NB4 (cell line): Measurements from ENCODE around the gene YEATS4.

ENCODE experiments used
- POLR2A ChIP-seq: IDR thresholded peaks from 2 replicates; pipeline ENCODE4 v1.6.1; 2011; ENCODE audit warnings: mild to moderate bottlenecking; ENCODE audit not compliant: insufficient read length; ENCODE audit errors: extremely low read depth
- TF ChIP-seq, protein P1 (sequence below): IDR thresholded peaks from one replicate; pipeline ENCODE4 v1.5.1; 2012; ENCODE audit warnings: low read depth, low read length

DNA sequence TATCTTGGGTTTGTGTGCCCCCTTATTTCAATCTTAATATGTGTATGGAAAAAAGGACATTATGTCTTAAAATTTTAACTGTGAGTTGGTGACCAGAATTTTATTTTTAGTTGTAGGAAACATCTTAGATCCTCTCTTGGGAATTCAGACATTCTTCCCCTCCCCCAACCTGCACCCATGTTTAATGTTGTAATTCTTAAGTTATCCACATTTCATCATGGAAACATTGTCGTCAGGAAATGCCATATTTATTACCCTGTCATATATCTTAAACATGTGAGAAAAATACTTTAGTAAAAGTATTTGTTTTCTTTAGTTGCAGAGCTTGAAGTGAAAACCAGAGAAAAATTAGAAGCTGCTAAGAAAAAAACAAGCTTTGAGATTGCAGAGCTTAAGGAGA is 30.3 kb downstream of the YEATS4 start:
- TF ChIP-seq, protein P1, sequence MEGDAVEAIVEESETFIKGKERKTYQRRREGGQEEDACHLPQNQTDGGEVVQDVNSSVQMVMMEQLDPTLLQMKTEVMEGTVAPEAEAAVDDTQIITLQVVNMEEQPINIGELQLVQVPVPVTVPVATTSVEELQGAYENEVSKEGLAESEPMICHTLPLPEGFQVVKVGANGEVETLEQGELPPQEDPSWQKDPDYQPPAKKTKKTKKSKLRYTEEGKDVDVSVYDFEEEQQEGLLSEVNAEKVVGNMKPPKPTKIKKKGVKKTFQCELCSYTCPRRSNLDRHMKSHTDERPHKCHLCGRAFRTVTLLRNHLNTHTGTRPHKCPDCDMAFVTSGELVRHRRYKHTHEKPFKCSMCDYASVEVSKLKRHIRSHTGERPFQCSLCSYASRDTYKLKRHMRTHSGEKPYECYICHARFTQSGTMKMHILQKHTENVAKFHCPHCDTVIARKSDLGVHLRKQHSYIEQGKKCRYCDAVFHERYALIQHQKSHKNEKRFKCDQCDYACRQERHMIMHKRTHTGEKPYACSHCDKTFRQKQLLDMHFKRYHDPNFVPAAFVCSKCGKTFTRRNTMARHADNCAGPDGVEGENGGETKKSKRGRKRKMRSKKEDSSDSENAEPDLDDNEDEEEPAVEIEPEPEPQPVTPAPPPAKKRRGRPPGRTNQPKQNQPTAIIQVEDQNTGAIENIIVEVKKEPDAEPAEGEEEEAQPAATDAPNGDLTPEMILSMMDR = no peak
- no peak for TF ChIP-seq POLR2A
